ENCODE data around the gene CDHR3.

CDHR3 gene

GRCh38 chr7:105931179-105931578 lies 31.9 kb upstream of the CDHR3 start:
- TF ChIP-seq, protein P1, sequence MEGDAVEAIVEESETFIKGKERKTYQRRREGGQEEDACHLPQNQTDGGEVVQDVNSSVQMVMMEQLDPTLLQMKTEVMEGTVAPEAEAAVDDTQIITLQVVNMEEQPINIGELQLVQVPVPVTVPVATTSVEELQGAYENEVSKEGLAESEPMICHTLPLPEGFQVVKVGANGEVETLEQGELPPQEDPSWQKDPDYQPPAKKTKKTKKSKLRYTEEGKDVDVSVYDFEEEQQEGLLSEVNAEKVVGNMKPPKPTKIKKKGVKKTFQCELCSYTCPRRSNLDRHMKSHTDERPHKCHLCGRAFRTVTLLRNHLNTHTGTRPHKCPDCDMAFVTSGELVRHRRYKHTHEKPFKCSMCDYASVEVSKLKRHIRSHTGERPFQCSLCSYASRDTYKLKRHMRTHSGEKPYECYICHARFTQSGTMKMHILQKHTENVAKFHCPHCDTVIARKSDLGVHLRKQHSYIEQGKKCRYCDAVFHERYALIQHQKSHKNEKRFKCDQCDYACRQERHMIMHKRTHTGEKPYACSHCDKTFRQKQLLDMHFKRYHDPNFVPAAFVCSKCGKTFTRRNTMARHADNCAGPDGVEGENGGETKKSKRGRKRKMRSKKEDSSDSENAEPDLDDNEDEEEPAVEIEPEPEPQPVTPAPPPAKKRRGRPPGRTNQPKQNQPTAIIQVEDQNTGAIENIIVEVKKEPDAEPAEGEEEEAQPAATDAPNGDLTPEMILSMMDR (IDR thresholded peaks at IDR 0.05; ENCODE audit: low read depth, low read length, missing control alignments), result no peak
- DNase-seq (ENCODE audit: low read depth), result no peak

GRCh38 chr7:105932835-105933477 lies 30.1 kb upstream of the CDHR3 start:
- TF ChIP-seq, protein P1 (IDR thresholded peaks at IDR 0.05; ENCODE audit: low read depth, low read length, missing control alignments), result no peak
- no peak overlapping the region for H3K4me3 ChIP-seq (ENCODE audit: low read depth, low read length)
- no peak for DNase-seq (ENCODE audit: low read depth)

More at GRCh38 chr7:105931179-105931578, 31.9 kb upstream of the CDHR3 start:
- no peak overlapping the region for H3K4me3 ChIP-seq (ENCODE audit: low read depth, low read length)

DNA sequence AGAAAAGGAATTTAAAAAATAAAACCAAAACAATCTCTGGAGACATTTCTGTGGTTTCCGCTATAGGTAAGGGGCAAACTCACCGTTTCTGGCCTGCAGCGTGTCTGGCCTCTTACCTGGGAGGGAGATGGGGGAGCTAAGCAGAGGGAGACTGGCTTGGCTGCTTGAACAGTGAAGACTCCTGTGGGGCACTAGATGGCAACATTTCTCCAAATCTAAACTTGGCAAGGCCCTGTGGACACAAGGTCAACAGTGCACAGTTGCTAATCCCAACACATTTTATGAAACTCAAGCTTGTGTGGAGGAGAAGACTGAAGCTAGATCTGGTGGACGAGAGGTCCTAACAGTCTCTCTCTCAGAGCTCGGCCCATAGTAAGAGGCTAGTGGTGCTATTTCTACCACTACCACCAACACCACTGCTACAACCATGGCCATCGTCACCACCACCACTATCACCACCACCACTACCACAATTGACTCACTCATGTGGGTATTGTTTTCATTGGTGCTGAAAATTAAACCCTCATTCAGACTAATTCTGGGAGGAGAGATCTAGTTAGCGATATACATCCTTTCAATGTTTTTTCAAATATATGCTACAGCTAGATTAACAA lies 28.4 kb upstream of the CDHR3 start:
- DNase-seq (ENCODE audit: low read depth), result no peak
- no peak overlapping the region for H3K4me3 ChIP-seq (ENCODE audit: low read depth, low read length)
- TF ChIP-seq, protein P1 (IDR thresholded peaks at IDR 0.05; ENCODE audit: low read depth, low read length, missing control alignments), result peak; percentile 40

DNA sequence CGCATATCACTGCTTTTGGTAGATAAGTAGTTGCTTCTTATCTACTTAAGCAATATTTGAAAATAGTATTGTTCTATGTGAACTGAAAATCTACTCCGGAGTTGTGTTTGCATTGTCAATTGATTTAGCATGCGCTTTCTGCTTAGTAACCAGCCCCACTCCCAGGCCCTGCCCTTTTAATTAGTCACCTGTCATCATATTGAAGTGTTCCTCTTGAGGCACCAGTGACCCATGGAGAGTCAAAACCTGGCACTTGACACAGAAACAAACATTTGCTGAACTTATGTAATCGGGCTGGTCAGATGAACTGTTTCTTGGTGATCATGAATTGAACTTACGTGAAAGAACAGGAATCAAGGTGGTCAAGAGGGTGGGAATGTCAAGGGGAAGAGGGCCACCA lies 27.8 kb upstream of the CDHR3 start:
- H3K4me3 ChIP-seq (ENCODE audit: low read depth, low read length), result no peak overlapping the region
- DNase-seq (ENCODE audit: low read depth), result no peak
- TF ChIP-seq, protein P1 (IDR thresholded peaks at IDR 0.05; ENCODE audit: low read depth, low read length, missing control alignments), result no peak

DNA sequence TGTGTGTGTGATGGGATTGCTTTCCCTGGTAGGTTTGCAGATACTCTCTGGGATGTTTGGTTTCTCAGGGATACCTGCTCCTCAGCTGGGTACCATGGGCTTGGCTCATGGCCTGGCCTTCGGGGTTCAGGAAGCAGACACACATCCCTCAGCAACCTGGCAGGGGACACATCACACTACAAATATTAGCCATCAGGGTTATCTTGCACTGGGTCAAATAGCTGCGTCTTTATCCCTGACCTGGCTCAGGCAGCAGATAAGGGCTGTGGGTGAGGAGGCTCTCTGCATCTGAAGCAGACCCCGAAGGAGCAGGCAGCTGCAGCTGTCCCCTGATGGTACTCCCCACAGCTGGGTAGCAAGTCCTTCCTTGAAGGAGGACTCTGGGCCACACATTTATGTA lies 25.7 kb upstream of the CDHR3 start:
- no peak overlapping the region for H3K4me3 ChIP-seq (ENCODE audit: low read depth, low read length)
- no peak for DNase-seq (ENCODE audit: low read depth)
- TF ChIP-seq, protein P1 (IDR thresholded peaks at IDR 0.05; ENCODE audit: low read depth, low read length, missing control alignments), result no peak

DNA sequence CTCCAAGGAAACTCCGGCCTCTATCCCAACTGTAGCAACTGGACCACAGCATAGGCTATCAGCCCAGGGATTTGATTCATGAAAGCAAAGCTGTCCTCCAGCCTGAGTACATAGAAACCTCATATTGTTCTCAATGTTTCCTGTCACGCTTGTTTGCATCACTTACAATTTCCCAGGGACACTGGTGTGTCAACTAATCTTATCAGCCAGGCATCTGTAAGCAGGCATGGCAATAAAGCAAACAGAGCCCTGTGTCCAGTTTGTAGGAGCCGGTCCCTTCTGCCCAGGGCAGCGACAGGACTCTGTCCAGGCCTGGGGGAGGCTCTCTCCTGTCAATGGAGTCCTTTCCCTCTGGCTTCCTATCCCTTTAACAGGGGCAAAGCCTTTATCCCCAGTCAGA lies 23.0 kb upstream of the CDHR3 start:
- DNase-seq (ENCODE audit: low read depth), result no peak
- no peak overlapping the region for H3K4me3 ChIP-seq (ENCODE audit: low read depth, low read length)
- TF ChIP-seq, protein P1 (IDR thresholded peaks at IDR 0.05; ENCODE audit: low read depth, low read length, missing control alignments), result no peak

GRCh38 chr7:105941596-105941995 lies 21.5 kb upstream of the CDHR3 start:
- TF ChIP-seq, protein P1 (IDR thresholded peaks at IDR 0.05; ENCODE audit: low read depth, low read length, missing control alignments), result no peak
- no peak for DNase-seq (ENCODE audit: low read depth)
- no peak overlapping the region for H3K4me3 ChIP-seq (ENCODE audit: low read depth, low read length)
